ENCODE results near the gene IRS2. TPM values are rescaled to one million over a fixed set of nuclear protein-coding genes. Genes with fewer than 3 reads are reported as not detected.

The IRS2 gene
- total RNA-seq, 1 donor, result 19.0 TPM

- TF ChIP-seq CTCF (IDR thresholded peaks at IDR 0.05; ENCODE audit: insufficient read depth, low read depth, low read length), result no peak
- DNase-seq (ENCODE audit: low read depth), result no peak
- no peak overlapping the region for H3K4me3 ChIP-seq (ENCODE audit: low read depth, low read length)
Measured at GRCh38 chr13:109804654-109805053, 18.3 kb upstream of the IRS2 start.

- no peak for DNase-seq (ENCODE audit: low read depth)
- no peak overlapping the region for H3K4me3 ChIP-seq (ENCODE audit: low read depth, low read length)
- no peak for TF ChIP-seq CTCF (IDR thresholded peaks at IDR 0.05; ENCODE audit: insufficient read depth, low read depth, low read length)
Measured at GRCh38 chr13:109803825-109804224, 17.4 kb upstream of the IRS2 start.

- TF ChIP-seq CTCF (IDR thresholded peaks at IDR 0.05; ENCODE audit: insufficient read depth, low read depth, low read length), result no peak
- DNase-seq (ENCODE audit: low read depth), result no peak
- no peak overlapping the region for H3K4me3 ChIP-seq (ENCODE audit: low read depth, low read length)
Measured at GRCh38 chr13:109802936-109803335, 16.6 kb upstream of the IRS2 start.

- H3K4me3 ChIP-seq (ENCODE audit: low read depth, low read length), result no peak overlapping the region
- TF ChIP-seq CTCF (IDR thresholded peaks at IDR 0.05; ENCODE audit: insufficient read depth, low read depth, low read length), result no peak
- DNase-seq (ENCODE audit: low read depth), result no peak
Measured at GRCh38 chr13:109795011-109795410, 8.6 kb upstream of the IRS2 start.

- H3K4me3 ChIP-seq (ENCODE audit: low read depth, low read length), result no peak overlapping the region
- TF ChIP-seq CTCF (IDR thresholded peaks at IDR 0.05; ENCODE audit: insufficient read depth, low read depth, low read length), result no peak
- DNase-seq (ENCODE audit: low read depth), result no peak
Measured at GRCh38 chr13:109794095-109794494, 7.7 kb upstream of the IRS2 start.

GRCh38 chr13:109792416-109793059 is 6.2 kb upstream of the IRS2 start:
- H3K4me3 ChIP-seq (ENCODE audit: low read depth, low read length), result no peak overlapping the region
- TF ChIP-seq CTCF (IDR thresholded peaks at IDR 0.05; ENCODE audit: insufficient read depth, low read depth, low read length), result no peak
- DNase-seq (ENCODE audit: low read depth), result no peak
